ENCODE results near the gene DCPS. TPM values are rescaled to one million over a fixed set of nuclear protein-coding genes. Genes with fewer than 3 reads are reported as not detected.

The DCPS gene
- total RNA-seq, 1 experiment from 2014 or later = 25.6 TPM

DNA sequence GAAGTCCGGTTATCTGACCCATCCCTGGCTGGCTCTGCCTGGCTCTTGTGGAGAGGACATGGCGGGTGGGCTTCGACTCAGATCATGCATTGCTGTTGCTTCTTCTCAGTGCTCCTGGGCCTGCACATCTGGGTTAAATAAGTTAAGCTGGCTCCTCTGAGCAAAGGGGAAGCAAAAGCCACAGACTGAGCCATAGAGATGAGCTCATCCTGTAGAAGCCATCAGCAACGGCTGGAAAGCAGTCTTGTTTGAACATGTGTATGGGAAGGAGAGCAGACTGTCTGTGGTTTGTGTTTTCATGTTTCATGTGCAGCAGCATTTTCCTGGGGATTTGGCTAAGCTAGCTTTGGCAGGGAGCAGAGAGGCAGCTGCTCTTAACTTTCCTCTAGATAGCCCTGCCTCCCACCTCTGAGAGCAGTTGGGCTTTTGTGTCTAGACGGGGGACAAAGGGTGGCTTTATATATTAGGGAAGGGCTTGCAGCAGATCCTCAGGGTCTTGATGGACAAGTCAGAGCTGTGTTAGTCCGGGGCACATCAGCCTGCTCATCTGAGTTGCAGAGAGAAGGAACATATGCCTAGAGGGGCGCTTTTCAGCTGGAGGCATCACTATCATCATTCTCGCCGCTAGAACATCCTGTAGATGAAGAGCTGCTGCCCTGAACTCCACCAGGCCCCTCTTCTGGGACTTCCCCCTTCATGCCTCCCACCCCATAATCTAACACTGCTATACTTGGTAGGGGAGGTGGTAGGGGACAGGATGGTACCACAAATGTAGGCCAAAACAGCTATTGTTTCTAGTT, 14.9 kb downstream of the DCPS start:
- intact Hi-C loops (cut with micrococcal nuclease) = loop anchor here (10.0 kb wide), 1 partner anchor 286 kb away; no protein-coding TSS in a partner anchor
- RAD21 ChIA-PET (ENCODE audit: low non-redundant PET in 1 of 2, low total read pairs in 2 of 2, uncharacterized antibody in 2 of 2, unreplicated experiment in 2 of 2) = no interaction called here
- Histone ChIP-seq H3K79me2 (ENCODE audit: insufficient read depth, low read length) (no peaks in the 10 kb centered on the region), H3K27ac (ENCODE audit: low read depth, low read length) (no peak overlapping the region), H3K9me3 (ENCODE audit: control insufficient read depth in 1 of 2, insufficient read depth in 1 of 2, low read depth in 1 of 2, low read length in 2 of 2) (no peaks in the 10 kb centered on the region), H3K36me3 (ENCODE audit: control insufficient read depth in 1 of 2, insufficient read depth in 2 of 2, low read length in 2 of 2) (no peaks in the 10 kb centered on the region), H3K9ac (ENCODE audit: low read length) (no peak overlapping the region), H3K4me3 (replicated peaks in 1 of 2; ENCODE audit: low read depth in 1 of 2, low read length in 2 of 2) (no peak overlapping the region), H3K27me3 (ENCODE audit: insufficient read depth, low read length) (no peaks in the 10 kb centered on the region), H3K4me1 (ENCODE audit: control insufficient read depth in 1 of 2, insufficient read depth in 2 of 2, low read length in 2 of 2) (peaks cover 6 to 15% of the 10 kb centered on the region in 2 experiments), H3K9me2 (ENCODE audit: insufficient read depth) (no peaks in the 10 kb centered on the region), H3K4me2 (ENCODE audit: low read length) (no peak overlapping the region), H4K20me1 (ENCODE audit: insufficient read depth) (no peaks in the 10 kb centered on the region), H2AFZ (ENCODE audit: low read depth, low read length, poor library complexity, severe bottlenecking) (no peak overlapping the region)
- BruUV-seq (replicated peaks) = no TSS peak
- no peak for TF ChIP-seq TCF7L2 (IDR thresholded peaks at IDR 0.05; ENCODE audit: borderline replicate concordance, extremely low read depth, insufficient read depth, insufficient read length)
- DNase-seq (ENCODE audit: low read depth, low spot score) (no peak), ATAC-seq (no peak)
- CTCF ChIA-PET = interaction anchor here (1.1 to 2.0 kb wide), 2 partner anchors 8 to 162 kb away, joined by 3 to 6 read pairs; no protein-coding TSS in a partner anchor
- POLR2A ChIA-PET = interaction anchor here (0.7 kb wide), 1 partner anchor 8 kb away, joined by 3 read pairs; no protein-coding TSS in a partner anchor

- Histone ChIP-seq H2AFZ (ENCODE audit: low read depth, low read length, poor library complexity, severe bottlenecking) (no peak overlapping the region), H3K27ac (ENCODE audit: low read depth, low read length) (no peak overlapping the region)
Measured at GRCh38 chr11:126319374-126319740, 15.5 kb downstream of the DCPS start.

More at GRCh38 chr11:126319374-126319740, 15.5 kb downstream of the DCPS start:
- POLR2A ChIA-PET = interaction anchor here (0.7 kb wide), 1 partner anchor 9 kb away, joined by 3 read pairs; no protein-coding TSS in a partner anchor
- DNase-seq (ENCODE audit: low read depth, low spot score) (no peak), ATAC-seq (no peak)
- Histone ChIP-seq H3K79me2 (ENCODE audit: insufficient read depth, low read length) (no peaks in the 10 kb centered on the region), H3K9me3 (ENCODE audit: control insufficient read depth in 1 of 2, insufficient read depth in 1 of 2, low read depth in 1 of 2, low read length in 2 of 2) (no peaks in the 10 kb centered on the region), H3K9ac (ENCODE audit: low read length) (no peak overlapping the region), H3K4me1 (ENCODE audit: control insufficient read depth in 1 of 2, insufficient read depth in 2 of 2, low read length in 2 of 2) (peaks cover 6 to 15% of the 10 kb centered on the region in 2 experiments), H4K20me1 (ENCODE audit: insufficient read depth) (no peaks in the 10 kb centered on the region), H3K9me2 (ENCODE audit: insufficient read depth) (no peaks in the 10 kb centered on the region), H3K27me3 (ENCODE audit: insufficient read depth, low read length) (no peaks in the 10 kb centered on the region), H3K4me2 (ENCODE audit: low read length) (no peak overlapping the region), H3K36me3 (ENCODE audit: control insufficient read depth in 1 of 2, insufficient read depth in 2 of 2, low read length in 2 of 2) (no peaks in the 10 kb centered on the region), H3K4me3 (replicated peaks in 1 of 2; ENCODE audit: low read depth in 1 of 2, low read length in 2 of 2) (no peak overlapping the region)
- no TSS peak for BruUV-seq (replicated peaks)
- TF ChIP-seq, protein P1, sequence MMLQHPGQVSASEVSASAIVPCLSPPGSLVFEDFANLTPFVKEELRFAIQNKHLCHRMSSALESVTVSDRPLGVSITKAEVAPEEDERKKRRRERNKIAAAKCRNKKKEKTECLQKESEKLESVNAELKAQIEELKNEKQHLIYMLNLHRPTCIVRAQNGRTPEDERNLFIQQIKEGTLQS (IDR thresholded peaks at IDR 0.05) = no peak
- TF ChIP-seq SIN3A (IDR thresholded peaks at IDR 0.05; ENCODE audit: low read depth) (no peak), FOSL1 (IDR thresholded peaks at IDR 0.05; ENCODE audit: low read depth) (no peak), CBX3 (IDR thresholded peaks at IDR 0.05; ENCODE audit: low read depth) (no peak), ZFX (IDR thresholded peaks at IDR 0.05) (no peak), POLR2AphosphoS5 (IDR thresholded peaks at IDR 0.05; ENCODE audit: low read depth, low read length) (no peak), EZH2 (IDR thresholded peaks at IDR 0.05) (no peak)
- TF ChIP-seq, protein P2, sequence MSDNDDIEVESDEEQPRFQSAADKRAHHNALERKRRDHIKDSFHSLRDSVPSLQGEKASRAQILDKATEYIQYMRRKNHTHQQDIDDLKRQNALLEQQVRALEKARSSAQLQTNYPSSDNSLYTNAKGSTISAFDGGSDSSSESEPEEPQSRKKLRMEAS (IDR thresholded peaks at IDR 0.05) = no peak
- TF ChIP-seq, protein P3, sequence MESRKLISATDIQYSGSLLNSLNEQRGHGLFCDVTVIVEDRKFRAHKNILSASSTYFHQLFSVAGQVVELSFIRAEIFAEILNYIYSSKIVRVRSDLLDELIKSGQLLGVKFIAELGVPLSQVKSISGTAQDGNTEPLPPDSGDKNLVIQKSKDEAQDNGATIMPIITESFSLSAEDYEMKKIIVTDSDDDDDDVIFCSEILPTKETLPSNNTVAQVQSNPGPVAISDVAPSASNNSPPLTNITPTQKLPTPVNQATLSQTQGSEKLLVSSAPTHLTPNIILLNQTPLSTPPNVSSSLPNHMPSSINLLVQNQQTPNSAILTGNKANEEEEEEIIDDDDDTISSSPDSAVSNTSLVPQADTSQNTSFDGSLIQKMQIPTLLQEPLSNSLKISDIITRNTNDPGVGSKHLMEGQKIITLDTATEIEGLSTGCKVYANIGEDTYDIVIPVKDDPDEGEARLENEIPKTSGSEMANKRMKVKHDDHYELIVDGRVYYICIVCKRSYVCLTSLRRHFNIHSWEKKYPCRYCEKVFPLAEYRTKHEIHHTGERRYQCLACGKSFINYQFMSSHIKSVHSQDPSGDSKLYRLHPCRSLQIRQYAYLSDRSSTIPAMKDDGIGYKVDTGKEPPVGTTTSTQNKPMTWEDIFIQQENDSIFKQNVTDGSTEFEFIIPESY (IDR thresholded peaks at IDR 0.05; ENCODE audit: extremely low read depth, insufficient replicate concordance, low read length) = no peak
- intact Hi-C loops (cut with micrococcal nuclease) = loop anchor here (10.0 kb wide), 1 partner anchor 285 kb away; no protein-coding TSS in a partner anchor
- CTCF ChIA-PET = interaction anchor here (1.1 to 2.0 kb wide), 2 partner anchors 9 to 161 kb away, joined by 3 to 6 read pairs; no protein-coding TSS in a partner anchor
- RAD21 ChIA-PET (ENCODE audit: low non-redundant PET in 1 of 2, low total read pairs in 2 of 2, uncharacterized antibody in 2 of 2, unreplicated experiment in 2 of 2) = no interaction called here
